Limb (tissue), 2 donors: Measurements from ENCODE around the gene MT1M.
A peak's percentile ranks its signal among the peaks of the same experiment; 100 is the strongest.
"Not testable (repeated sequence)": the region's sequence is repeated elsewhere in the genome, so short reads cannot be mapped to it uniquely, and the experiment has no call there.

Experiments
- DNase-seq, 2 donors: peaks; one replicate each; pipeline ENCODE4 v3.0.0-alpha.2; 2016; ENCODE audit errors: extremely low spot score in 2 of 2

Gene MT1M

GRCh38 chr16:56649271-56649670 is 16.8 kb downstream of the MT1M start:
- no peak for DNase-seq

- no peak for DNase-seq
Measured at GRCh38 chr16:56649820-56650219, 17.4 kb downstream of the MT1M start.

- no peak for DNase-seq
Measured at GRCh38 chr16:56651586-56651985, 19.1 kb downstream of the MT1M start, which contains the start of gene MT1B. Gene MT1B (plus strand): TSS chr16:56651886. CDS start chr16:56651954, 68 bp downstream.

- no peak for DNase-seq
Measured at GRCh38 chr16:56652600-56652999, 20.1 kb downstream of the MT1M start.

- no peak for DNase-seq
Measured at GRCh38 chr16:56653218-56653617, 20.8 kb downstream of the MT1M start.

- DNase-seq, result peak; percentile 21 to 52
Measured at GRCh38 chr16:56657555-56658326, 25.3 kb downstream of the MT1M start, which contains the start of gene MT1F. Gene MT1F (plus strand): TSS chr16:56657959. CDS start chr16:56658059, 100 bp downstream.

- no peak for DNase-seq
Measured at GRCh38 chr16:56658327-56658875, 25.9 kb downstream of the MT1M start.

- no peak for DNase-seq
Measured at GRCh38 chr16:56662357-56663354, 30.2 kb downstream of the MT1M start.

GRCh38 chr16:56664506-56664905 is 32.0 kb downstream of the MT1M start:
- no peak for DNase-seq

- DNase-seq, result not testable (repeated sequence)
Measured at GRCh38 chr16:56665286-56666261, 33.1 kb downstream of the MT1M start.

GRCh38 chr16:56667581-56668571 is 35.4 kb downstream of the MT1M start, which contains the start of gene MT1G:
Gene MT1G (minus strand): TSS chr16:56668065. CDS start chr16:56667993, 72 bp downstream.
- no peak for DNase-seq

- no peak for DNase-seq
Measured at GRCh38 chr16:56669005-56669839, 36.8 kb downstream of the MT1M start, which contains the start of gene MT1H. Gene MT1H (plus strand): TSS chr16:56669814. CDS start chr16:56669885, 71 bp downstream.

GRCh38 chr16:56669840-56670619 is 37.6 kb downstream of the MT1M start:
- DNase-seq, result no peak

- DNase-seq, result no peak
Measured at GRCh38 chr16:56670620-56670934, 38.1 kb downstream of the MT1M start.

- not testable (repeated sequence) for DNase-seq
Measured at GRCh38 chr16:56671691-56672090, 39.2 kb downstream of the MT1M start.

- DNase-seq, result not testable (repeated sequence)
Measured at GRCh38 chr16:56672171-56672570, 39.7 kb downstream of the MT1M start.

- DNase-seq, result no peak
Measured at GRCh38 chr16:56672761-56673536, 40.5 kb downstream of the MT1M start.
